ENCODE measurements around the gene SH3PXD2A.
"Not testable (repeated sequence)": the region's sequence is repeated elsewhere in the genome, so short reads cannot be mapped to it uniquely, and the experiment has no call there.

SH3PXD2A gene

DNA sequence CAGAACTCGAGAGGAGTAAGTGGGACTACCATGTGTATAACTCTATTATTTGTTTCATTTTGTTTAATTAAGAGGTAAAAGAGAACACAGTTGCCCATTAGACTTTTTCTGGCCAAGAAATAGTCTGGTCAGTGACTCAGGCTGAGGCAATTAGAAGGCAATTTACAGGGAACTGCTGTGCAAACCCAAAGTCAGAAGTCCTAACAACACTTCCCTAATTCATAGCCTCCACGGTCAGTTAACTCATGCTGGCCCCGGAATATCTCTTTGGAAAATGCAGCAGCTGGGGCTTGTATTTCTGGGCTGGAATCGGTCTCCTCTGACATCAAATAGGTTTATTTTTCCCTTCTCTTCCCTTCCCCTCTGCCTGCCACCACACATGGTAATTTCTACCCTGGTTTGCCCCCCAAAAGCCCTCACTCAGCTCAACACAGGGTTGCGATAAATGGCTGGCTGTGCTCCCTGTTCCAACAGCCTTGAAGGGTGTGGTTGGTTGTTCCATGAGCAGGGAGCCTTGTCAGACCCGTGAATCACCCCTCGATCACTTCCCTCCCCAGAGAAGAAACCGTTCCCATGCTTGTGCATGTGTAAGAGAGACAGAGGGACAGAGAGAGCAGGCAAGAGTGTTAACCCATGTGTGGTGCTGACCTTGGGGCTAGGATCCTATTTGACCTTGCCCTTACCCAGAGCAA is 5.3 kb downstream of the SH3PXD2A start:
- no peak for DNase-seq

DNA sequence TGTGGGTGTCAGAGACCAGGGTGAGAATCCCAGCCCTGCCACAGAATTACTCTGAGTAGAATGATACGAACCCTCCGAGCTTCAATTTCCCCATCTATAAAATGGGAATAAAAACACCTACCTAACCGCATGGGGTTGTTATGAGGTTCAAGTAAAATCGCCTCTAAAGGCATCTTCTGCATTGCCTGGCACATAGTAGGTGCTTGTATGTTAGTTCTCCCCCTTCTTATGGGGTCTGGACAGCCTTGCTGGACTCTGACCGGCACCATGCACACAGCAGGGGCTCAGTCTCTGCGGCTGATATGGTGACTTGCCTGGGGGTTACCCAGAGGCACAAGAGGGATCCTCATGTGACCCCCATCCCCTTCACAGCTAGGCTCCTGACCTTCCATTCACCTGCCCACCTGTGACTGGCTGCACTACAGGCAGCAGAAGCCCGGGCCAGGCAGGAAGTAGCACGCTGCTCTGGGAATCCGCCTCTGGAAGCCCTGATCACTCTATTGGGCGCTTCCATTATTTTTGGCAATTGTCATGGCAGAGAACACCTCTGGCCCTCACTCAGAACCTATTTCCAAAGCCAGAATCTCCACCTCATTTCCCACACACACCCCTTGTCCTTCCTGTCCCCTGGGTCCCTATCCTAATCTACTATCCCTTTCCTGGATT is 6.0 kb downstream of the SH3PXD2A start:
- no peak for DNase-seq

DNA sequence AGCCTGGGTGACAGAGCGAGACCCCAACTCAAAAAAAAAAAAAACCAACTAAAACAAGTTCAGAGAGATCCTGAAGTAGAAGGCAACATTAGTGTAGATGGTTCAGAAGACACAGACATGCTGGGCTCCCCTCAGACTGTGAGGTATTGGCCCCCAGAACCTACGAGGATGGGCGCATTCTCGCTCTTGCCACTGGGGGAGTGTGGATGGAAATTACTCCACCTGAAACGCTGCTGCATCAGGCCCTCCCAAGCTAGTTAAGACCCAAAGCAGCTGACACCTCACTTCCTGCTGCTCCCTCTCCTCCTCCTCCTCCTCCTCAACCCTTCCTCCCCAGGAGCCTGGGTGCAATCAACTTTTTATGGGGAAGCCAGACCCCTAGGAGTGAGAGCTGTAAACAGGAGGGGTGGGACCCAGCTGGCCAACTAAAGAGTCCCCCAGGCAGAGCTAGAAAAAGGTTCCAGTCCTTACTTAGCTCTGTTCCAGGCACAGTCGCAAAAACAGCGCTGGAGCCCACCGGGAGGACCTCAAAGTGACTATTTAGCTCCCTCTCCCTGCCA is 7.4 kb downstream of the SH3PXD2A start:
- no peak for DNase-seq

DNA sequence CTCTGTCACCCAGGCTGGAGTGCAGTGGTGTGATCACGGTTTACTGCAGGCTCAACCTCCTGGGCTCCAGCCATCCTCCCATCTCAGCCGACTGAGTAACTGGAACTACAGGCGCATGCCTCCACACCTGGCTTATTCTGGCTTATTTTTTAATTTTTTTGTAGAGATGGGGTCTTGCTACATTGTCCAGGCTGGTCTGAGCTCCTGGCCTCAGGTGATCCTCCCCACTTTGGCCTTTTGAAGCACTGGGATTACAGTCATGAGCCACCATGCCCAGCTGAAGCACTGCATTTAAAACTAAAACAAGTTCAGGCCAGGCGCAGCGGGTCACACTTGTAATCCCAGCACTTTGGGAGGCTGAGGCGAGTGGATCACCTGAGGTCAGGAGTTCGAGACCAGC is 8.0 kb downstream of the SH3PXD2A start:
- no peak for DNase-seq

DNA sequence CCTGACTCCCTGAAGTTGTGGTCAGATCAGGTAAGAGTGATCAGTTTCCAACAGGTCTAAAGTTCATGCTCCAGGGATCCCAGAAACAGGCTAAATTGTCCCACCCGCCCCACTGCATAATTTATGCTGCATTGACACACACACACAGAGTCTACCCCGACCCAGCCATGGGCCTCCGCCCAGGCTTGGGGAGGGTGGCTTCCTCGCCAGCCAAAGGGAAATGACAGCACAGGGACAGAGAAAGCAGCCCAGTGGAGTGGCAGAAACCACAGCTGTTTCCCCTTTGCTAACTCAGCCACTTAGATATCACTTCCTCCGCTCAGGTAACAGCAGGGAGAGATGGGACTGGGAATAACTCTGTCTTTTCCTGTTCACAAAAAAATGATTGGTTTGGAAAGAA is 9.4 kb downstream of the SH3PXD2A start:
- DNase-seq = no peak

DNA sequence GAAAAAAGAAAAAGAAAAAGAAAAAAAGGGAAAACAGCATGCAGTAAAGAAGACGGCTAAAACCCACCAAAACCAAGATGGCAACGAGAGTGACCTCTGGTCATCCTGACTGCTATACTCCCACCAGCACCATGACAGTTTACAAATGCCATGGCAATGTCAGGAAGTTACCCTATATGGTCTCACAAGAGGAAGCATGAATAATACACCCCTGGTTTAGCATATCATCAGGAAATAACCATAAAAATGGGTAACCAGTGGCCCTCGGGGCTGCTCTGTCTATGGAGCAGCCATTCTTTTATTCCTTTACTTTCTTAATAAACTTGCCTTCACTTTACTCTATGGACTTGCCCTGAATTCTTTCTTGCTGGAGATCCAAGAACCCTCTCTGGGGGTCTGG is 10.0 kb downstream of the SH3PXD2A start:
- DNase-seq = not testable (repeated sequence)

DNA sequence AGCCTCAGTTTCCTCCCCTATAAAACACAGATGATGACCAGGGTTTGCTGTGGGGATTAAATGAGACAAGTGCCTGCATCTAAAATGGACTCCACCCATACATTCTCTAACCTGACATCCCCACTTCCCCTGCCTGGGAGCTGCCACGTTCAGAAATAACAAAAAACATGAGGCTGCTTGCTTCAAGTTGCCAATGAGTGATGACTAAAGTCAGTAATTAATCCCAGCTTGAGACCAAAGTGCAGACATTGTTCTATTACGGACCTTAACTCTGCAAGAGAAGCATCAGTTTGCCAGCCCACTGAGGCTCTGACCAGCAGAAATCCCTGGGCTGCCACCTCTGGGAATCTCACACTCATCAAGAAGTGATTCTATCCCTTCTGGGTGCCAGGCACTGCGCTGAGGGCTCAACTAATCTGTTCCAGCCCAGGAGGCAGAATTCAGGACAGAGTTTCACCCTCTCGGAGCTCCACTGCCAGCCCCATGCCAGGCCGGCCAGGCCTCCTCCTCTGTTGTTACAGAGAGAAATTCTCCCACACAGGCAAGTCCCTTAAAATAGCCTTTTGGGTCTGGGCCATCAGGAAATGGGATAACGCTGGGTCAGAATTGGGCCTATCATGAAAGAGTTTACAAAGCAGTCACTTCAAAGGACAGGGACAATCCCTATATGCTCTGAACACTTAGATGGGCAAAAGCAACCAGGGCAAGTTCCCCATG is 11.4 kb downstream of the SH3PXD2A start:
- DNase-seq = no peak

DNA sequence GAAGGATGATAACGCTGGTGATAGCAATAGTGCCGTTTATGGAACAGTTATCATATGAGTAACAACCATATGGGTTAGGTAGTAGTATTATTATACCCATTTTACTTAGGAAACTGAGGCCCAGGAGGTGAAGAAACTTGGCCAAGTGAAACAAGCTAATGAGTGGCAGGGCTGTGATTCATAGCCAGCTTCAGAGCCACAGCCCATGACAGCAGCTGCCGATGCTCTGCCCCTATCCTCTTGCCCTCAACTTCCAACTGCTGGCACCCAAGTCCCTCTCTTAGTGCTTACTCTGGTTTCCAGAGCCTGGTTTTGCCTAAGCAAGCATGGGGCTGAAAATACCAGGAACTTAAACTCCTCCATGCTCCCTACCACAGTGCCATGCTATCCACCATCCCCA is 12.3 kb downstream of the SH3PXD2A start:
- DNase-seq = no peak

DNA sequence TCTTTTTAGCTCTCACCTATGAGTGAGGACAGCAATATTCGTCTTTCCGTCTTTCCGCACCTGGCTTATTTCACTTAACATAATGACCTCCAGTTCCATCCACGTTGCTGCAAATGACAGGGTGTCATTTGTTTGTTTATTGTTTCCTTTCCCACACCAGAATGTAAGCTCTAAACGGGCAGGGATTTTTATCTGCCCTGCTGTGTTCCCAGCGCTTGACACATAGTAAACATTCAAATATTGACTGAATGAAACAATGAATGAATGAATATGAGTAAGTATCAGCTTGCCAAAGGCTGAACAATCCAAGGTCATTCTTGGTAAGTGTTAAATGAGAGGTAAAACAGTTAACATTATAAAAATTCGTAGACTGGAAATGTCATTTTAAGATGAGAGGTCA is 12.8 kb downstream of the SH3PXD2A start:
- DNase-seq = no peak

DNA sequence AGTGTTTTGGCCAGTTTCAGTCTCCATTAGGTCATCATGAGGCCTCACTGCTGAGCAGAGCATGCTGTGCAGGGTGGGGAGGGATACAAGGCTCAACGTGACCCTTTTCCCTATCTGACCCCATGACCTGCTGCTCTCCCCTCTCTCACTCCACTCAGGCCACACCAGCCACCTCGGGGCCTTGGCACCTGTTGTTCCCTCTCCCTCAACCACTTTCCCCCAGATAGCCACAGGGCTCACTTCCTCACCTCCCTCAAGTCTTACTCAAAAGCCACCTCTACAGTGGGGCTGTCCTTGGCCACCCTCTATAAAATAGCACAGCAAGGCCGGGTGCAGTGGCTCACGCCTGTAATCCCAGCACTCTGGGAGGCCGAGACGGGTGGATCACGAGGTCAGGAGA is 13.9 kb downstream of the SH3PXD2A start:
- no peak for DNase-seq

DNA sequence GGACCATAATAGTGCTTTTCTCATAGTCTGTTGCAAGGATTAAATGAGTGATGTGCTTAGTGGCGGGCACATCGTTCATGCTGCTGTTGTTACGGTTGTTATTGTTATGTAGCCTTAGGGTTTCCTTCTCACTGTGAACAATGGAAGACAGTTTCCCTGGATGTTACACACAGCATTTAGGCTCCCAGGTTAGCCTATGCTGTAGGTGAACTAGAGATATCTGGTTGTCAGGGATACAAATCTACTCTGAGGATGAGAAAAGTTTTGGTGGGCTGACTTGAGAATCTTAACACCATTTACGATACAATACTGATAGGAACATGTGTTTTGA is 14.7 kb downstream of the SH3PXD2A start:
- no peak for DNase-seq

DNA sequence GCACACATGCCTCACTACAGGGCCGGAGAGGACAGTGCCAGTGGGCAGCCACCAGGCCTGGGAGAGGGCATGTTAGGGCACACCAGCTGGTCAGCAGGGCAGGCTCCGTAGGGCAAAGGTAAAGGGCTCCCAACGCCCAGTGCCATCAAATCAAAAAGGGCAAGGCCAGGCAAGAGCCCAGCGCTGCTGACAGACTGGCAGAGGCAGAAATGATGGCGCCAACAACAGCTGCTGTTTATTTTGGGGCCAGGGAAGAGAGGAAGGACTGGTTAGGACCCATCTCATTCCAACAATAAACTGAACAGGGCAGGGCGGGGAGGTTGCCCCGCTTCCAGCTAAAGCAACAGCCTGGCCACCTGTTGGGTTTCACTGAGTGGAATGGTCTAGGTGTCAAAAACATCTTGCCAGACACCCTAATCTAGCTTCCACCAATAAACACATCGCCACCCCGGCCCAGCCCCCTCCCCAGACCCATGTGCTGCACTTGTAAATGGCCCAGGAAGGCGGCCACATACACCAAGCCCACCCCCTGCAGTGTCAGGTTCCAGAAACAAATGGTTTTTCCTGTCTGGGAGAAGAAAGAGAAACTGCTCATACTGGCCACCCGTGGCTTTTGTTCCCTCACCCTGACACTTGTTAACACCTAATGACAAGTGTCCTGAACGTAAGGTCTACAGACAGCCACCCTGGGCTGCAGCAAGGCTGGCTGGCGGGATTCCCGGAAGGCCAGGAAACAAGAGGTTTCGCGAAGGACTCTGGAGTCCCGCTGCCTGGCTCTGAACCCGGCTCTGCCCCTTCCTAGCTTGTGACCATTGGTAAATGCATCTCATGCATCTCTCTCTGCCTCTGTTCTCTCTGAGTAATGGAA is 15.3 kb downstream of the SH3PXD2A start:
- DNase-seq = no peak

DNA sequence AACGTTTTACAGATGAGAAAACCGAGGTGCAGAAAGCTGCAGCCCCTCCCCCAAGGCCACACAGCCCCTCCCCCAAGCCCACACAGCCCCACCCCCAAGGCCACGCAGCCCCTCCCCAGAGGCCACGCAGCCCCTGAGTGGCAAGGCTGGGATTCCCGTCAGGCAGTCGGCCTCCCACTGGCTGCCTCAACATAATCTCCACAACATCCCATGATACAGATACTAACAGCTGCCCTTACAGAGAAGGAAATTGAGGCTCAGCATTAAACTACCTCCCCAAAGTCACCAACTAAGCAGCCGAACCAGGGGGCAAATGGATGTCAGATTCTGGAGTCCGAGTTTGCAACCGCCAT is 15.9 kb downstream of the SH3PXD2A start:
- DNase-seq = no peak

DNA sequence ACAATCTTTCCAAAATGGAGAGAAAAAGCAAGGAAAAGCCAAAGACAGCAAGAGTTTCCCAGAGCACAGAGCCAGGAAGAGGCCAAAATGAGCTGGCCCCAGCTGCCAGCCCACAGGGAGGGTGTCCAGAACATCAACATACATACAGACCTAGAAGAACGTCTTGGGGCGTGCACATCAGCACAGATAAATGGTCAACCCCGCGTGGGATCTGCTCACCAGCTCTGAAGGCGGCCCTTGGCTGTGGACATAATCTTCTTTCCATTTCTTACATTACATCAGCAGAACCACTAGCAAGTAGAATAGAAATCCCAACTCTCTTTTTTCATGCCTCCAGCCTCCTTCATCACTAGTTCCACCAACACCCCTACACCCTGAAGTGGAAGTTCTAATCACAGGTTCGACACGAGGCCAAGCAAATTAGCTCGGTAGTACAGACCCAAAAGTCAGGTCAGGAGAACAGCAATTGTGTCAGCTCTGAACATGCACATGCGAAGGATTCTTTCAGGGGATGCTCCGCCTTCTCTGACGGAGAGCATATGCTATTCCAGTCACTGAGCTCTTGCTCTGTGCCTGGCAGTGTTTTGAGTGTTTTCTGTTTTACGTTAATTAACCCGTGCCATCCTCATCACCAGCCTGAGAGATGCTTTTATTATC is 16.4 kb downstream of the SH3PXD2A start:
- DNase-seq = no peak

DNA sequence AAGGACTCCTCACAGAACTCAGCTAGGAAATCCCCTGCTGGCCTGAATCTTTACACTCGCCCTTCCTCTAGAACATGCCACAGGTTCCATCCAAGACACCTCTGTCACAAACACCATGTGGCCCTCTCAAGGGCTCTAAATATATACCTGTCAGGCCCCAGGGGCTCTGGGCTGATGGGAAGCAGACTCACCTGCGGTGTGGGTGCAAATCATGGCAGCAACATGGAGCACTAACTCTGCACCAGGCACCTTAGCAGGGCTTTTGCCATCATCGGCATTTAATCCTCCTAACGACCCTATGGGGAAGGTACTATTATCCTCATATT is 17.3 kb downstream of the SH3PXD2A start:
- DNase-seq = no peak

DNA sequence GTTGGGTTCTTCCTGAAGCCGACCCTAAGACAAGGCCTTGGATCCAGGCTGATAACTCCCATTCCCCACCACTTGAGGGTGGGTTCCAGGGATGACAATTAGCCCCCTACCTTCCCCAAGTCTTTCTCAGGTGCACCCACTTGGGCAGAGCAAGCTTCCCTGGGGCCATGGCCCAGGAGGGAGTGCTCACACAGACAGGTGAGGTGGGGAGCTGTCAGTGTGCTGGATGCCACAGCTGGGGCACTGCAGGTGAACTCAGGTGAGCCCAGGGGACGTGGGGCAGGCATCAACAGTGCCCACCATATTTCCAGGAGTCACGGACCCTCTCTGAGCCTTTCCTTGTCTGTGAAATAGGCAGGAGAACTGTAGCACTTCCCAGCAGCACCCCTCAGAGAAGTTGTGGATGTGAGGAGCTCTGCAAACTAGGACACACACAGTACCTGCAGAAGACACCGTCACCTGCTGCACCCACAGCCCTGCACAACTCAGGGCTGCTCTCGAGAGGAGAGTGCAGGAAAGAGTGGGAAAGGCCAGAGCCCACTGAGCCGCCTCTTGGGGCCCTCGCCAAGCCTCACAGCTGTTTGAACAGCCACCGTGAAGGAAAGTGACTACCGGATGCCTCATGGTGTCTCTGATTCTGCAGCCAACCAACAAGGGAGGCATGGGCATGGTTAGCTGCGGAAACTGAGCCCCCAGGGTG is 17.9 kb downstream of the SH3PXD2A start:
- DNase-seq = no peak

DNA sequence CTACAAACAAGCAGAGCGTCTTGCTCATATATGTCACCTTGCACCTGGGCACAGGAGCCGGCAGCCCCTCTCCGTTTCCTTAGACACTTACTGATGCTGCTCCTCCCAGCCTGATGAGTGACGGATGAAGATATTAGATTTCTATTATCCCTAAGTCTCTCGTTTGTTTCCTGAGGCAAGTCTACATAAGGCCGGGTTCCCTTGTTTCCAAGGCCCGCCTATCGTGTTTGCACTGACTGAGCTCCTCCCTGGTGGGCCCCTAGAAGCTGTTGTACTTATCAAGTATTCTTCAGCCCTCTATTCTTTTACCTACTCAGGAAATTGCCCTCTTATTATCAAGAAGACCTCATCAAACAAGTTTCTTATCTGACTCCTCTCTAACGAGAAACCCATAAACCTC is 18.5 kb downstream of the SH3PXD2A start:
- DNase-seq = no peak

DNA sequence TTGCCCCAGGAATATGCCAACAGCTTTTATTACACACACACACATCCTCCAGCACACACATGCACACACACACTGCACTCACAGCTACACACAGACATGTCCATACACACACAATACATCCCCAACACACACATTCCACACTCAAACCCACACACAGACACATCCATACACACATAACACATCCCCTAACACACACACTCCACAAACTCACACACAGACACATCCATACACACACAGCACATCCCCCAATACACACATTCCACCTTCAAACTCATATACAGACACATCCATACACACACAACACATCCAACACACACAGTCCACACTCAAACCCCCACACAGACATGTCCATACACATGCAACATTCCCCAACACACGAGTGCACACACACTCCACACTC is 19.1 kb downstream of the SH3PXD2A start:
- no peak for DNase-seq

DNA sequence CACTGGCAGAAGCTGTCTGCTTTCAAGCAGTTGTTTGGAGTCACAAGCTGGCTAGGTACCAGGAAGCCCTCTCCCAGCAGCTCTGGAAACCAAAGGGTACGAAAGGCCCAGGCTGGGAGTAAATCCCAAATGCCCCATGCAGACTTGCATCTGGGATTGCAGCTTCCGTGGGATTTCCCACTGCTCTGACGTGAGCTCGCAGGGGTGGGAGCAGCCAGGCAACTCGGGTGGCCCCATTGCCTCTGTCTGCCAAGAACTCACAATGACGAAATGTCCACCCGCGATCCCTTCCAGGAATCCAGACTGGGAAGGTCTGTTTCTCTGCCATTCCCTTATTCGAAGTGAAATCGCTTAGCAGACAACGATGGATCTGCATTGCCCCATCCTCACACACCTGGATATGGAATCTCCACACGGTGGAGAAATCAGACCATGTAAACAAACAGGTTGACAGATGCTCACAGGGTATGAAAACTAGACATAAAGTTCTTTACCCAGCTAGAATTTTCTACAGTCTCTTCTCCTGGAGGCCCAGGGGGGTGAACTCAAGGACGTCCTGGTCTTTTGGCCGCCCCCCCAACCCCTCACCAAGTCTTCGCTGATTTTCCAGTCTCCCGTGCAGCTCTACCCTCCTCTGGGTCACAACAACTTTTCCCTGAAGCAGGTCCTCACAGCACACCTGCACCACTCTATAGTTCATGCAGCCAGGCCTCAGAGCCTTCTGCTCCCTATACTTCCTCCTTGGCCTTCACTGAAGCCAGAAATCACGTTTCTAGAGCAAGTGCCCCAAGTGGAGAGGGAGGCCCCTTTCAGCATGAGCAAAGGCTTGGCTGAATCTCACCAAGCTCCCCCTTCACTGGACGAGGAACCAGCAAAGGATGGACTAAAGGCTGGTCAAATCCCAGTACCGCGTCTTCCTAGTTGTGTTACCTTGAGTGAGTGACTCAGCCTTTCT is 20.0 kb downstream of the SH3PXD2A start:
- no peak for DNase-seq

DNA sequence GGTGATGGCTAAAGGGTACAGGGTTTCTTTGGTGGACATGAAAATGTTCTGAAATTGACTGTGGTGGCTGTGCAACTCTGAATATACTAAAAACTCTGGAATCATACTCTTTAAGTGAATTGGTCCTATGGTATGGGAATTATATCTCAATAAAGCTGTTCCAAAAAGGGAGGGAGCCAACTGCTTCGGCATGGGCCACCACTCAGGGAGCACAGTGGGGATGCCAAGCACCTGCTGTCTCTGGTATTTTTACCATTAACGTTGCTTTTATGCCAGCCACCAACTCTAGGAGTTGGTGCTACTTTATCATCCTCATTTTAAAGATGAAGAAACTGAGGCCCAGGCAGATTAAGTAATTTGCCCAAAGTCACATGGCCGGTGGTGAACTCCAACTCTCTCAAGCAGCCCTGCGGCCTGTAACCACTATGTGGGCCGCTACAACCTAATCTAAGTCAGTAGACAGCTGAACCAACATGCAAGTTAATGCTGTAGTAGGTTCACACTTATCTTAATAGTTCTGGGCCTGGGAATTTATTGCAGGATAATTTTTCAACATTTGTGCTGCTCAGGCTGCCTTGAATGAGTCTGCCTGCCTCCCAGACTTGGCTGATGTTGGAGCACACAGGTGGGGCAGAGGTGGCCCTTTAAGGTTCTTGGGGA is 20.8 kb downstream of the SH3PXD2A start:
- DNase-seq = no peak

Data from activated CD4-positive, CD25-positive, alpha-beta regulatory T cell (primary cell).